Naive B cell (primary cell): ENCODE data around the gene COL4A2. TPM values are rescaled to one million over a fixed set of nuclear protein-coding genes. Genes with fewer than 3 reads are reported as not detected.
"Not testable (repeated sequence)": the region's sequence is repeated elsewhere in the genome, so short reads cannot be mapped to it uniquely, and the experiment has no call there.

Source experiments
- ATAC-seq, 2 donors: fragments of 150-1000 bp; cut with Tn5 transposase; 2 replicates each; pipeline ENCODE4 v1.10.0; 2021; ENCODE audit warnings: low read depth in 2 of 2, mild to moderate bottlenecking in 2 of 2, moderate library complexity in 2 of 2
- DNase-seq: peaks from one replicate; pipeline ENCODE4 v3.0.0; 2022
- H3K27ac Mint-ChIP-seq, 6 donors: one replicate each; pipeline ENCODE4 v1.8.0; 2020 to 2022; ENCODE audit warnings: mild to moderate bottlenecking in 6 of 6, mixed read lengths in 6 of 6, moderate library complexity in 5 of 6, inconsistent platforms in 2 of 6
- H3K27me3 Mint-ChIP-seq, 3 donors: one replicate each; pipeline ENCODE4 v1.8.0; 2021 to 2022; ENCODE audit warnings: mixed read lengths in 3 of 3, mild to moderate bottlenecking in 1 of 3
- H3K36me3 Mint-ChIP-seq, 2 donors: one replicate each; pipeline ENCODE4 v1.8.0; 2020 to 2022; ENCODE audit warnings: mixed read lengths in 2 of 2, inconsistent platforms in 1 of 2, mild to moderate bottlenecking in 1 of 2
- H3K4me1 Mint-ChIP-seq, 3 donors: one replicate each; pipeline ENCODE4 v1.8.0; 2020 to 2022; ENCODE audit warnings: mixed read lengths in 3 of 3, inconsistent platforms in 1 of 3, mild to moderate bottlenecking in 1 of 3, moderate library complexity in 1 of 3
- H3K4me3 Mint-ChIP-seq, 8 donors: one replicate each; pipeline ENCODE4 v1.8.0; 2020 to 2022; ENCODE audit warnings: mild to moderate bottlenecking in 8 of 8, mixed read lengths in 8 of 8, moderate library complexity in 8 of 8, inconsistent platforms in 2 of 8
- H3K9me3 Mint-ChIP-seq, 7 donors: one replicate each; pipeline ENCODE4 v1.8.0; 2020 to 2022; ENCODE audit warnings: mixed read lengths in 7 of 7, mild to moderate bottlenecking in 5 of 7, inconsistent platforms in 2 of 7, moderate library complexity in 1 of 7
- polyA plus RNA-seq, 6 donors: library from polyadenylated mRNA; unstranded; fragments of 300-500 nt; fragmentation: Illumina TruSeq; gene quantifications; one replicate each; pipeline ENCODE4 v1.2.3, GENCODE V29; 2021; ENCODE audit warnings: low read depth in 6 of 6

COL4A2 gene
- polyA plus RNA-seq, 6 donors from 2014 or later = 0.13 TPM; not detected in 5

- Mint-ChIP-seq H3K36me3 (no peaks in the 10 kb centered on the region), H3K4me3 (no peak overlapping the region), H3K4me1 (no peaks in the 10 kb centered on the region), H3K27me3 (peaks cover 51 to 55% (median 54%) of the 10 kb centered on the region in 3 donors), H3K9me3 (peaks cover 0 to 6% (median 0%) of the 10 kb centered on the region in 7 donors), H3K27ac (no peak overlapping the region)
- ATAC-seq (no peak), DNase-seq (no peak)
Observed at GRCh38 chr13:110318920-110319319, 11.8 kb downstream of the COL4A2 start.

- no peak overlapping the region for H3K27ac Mint-ChIP-seq
- H3K4me3 Mint-ChIP-seq = no peak overlapping the region
- no peaks in the 10 kb centered on the region for H3K36me3 Mint-ChIP-seq
- no peaks in the 10 kb centered on the region for H3K4me1 Mint-ChIP-seq
- ATAC-seq (no peak), DNase-seq (no peak)
- peaks cover 52 to 56% (median 54%) of the 10 kb centered on the region in 3 donors for H3K27me3 Mint-ChIP-seq
- H3K9me3 Mint-ChIP-seq = peaks cover 0 to 6% (median 0%) of the 10 kb centered on the region in 7 donors
Observed at GRCh38 chr13:110319397-110319773, 12.3 kb downstream of the COL4A2 start.

- ATAC-seq (no peak), DNase-seq (no peak)
- H3K4me3 Mint-ChIP-seq = no peak overlapping the region
- peaks cover 51 to 62% (median 58%) of the 10 kb centered on the region in 3 donors for H3K27me3 Mint-ChIP-seq
- no peaks in the 10 kb centered on the region for H3K4me1 Mint-ChIP-seq
- no peaks in the 10 kb centered on the region for H3K36me3 Mint-ChIP-seq
- peaks cover 0 to 6% (median 0%) of the 10 kb centered on the region in 7 donors for H3K9me3 Mint-ChIP-seq
- no peak overlapping the region for H3K27ac Mint-ChIP-seq
Observed at GRCh38 chr13:110319774-110320509, 12.9 kb downstream of the COL4A2 start.

- Mint-ChIP-seq H3K4me1 (no peaks in the 10 kb centered on the region), H3K27ac (no peak overlapping the region), H3K4me3 (no peak overlapping the region), H3K27me3 (peaks cover 52 to 64% (median 58%) of the 10 kb centered on the region in 3 donors), H3K36me3 (no peaks in the 10 kb centered on the region), H3K9me3 (peaks cover 0 to 6% (median 0%) of the 10 kb centered on the region in 7 donors)
- no peak for DNase-seq
- no peak for ATAC-seq
Observed at GRCh38 chr13:110320645-110321044, 13.6 kb downstream of the COL4A2 start.

GRCh38 chr13:110321573-110321972 is 14.5 kb downstream of the COL4A2 start:
- not testable (repeated sequence) for DNase-seq, H3K27ac Mint-ChIP-seq, H3K4me1 Mint-ChIP-seq, ATAC-seq, H3K4me3 Mint-ChIP-seq, H3K36me3 Mint-ChIP-seq, H3K9me3 Mint-ChIP-seq
- peaks cover 52 to 69% (median 60%) of the 10 kb centered on the region in 3 donors for H3K27me3 Mint-ChIP-seq

- H3K4me3 Mint-ChIP-seq = no peak overlapping the region
- H3K27me3 Mint-ChIP-seq = peaks cover 51 to 70% (median 62%) of the 10 kb centered on the region in 3 donors
- no peak for DNase-seq
- no peak for ATAC-seq
- H3K9me3 Mint-ChIP-seq = peaks cover 0 to under 1% (median 0%) of the 10 kb centered on the region in 7 donors
- H3K27ac Mint-ChIP-seq = peak overlapping the region in 1 of 6 donors; percentile 10
- H3K36me3 Mint-ChIP-seq = no peaks in the 10 kb centered on the region
- peaks cover 0 to 3% (median 0%) of the 10 kb centered on the region in 3 donors for H3K4me1 Mint-ChIP-seq
Observed at GRCh38 chr13:110322126-110322827, 15.2 kb downstream of the COL4A2 start.

- Mint-ChIP-seq H3K27ac (no peak overlapping the region), H3K27me3 (peaks cover 54 to 71% (median 64%) of the 10 kb centered on the region in 3 donors), H3K4me1 (peaks cover 0 to 3% (median 0%) of the 10 kb centered on the region in 3 donors), H3K4me3 (no peak overlapping the region), H3K36me3 (no peaks in the 10 kb centered on the region), H3K9me3 (no peaks in the 10 kb centered on the region)
- ATAC-seq (no peak), DNase-seq (no peak)
Observed at GRCh38 chr13:110322828-110323171, 15.7 kb downstream of the COL4A2 start.

GRCh38 chr13:110323172-110323891 is 16.2 kb downstream of the COL4A2 start:
- Mint-ChIP-seq H3K27me3 (peaks cover 50 to 71% (median 64%) of the 10 kb centered on the region in 3 donors), H3K4me3 (no peak overlapping the region)
- DNase-seq = no peak

GRCh38 chr13:110324026-110324749 is 17.1 kb downstream of the COL4A2 start:
- peaks cover 0 to 3% (median 0%) of the 10 kb centered on the region in 3 donors for H3K4me1 Mint-ChIP-seq
- no peaks in the 10 kb centered on the region for H3K36me3 Mint-ChIP-seq
- no peak overlapping the region for H3K27ac Mint-ChIP-seq
- no peaks in the 10 kb centered on the region for H3K9me3 Mint-ChIP-seq
- peaks cover 44 to 64% (median 63%) of the 10 kb centered on the region in 3 donors for H3K27me3 Mint-ChIP-seq
- no peak for ATAC-seq
- H3K4me3 Mint-ChIP-seq = no peak overlapping the region
- DNase-seq = no peak

More at GRCh38 chr13:110323172-110323891, 16.2 kb downstream of the COL4A2 start:
- Mint-ChIP-seq H3K27ac (no peak overlapping the region), H3K4me1 (peaks cover 0 to 3% (median 0%) of the 10 kb centered on the region in 3 donors), H3K9me3 (no peaks in the 10 kb centered on the region), H3K36me3 (no peaks in the 10 kb centered on the region)
- no peak for ATAC-seq

GRCh38 chr13:110326263-110326904 is 19.3 kb downstream of the COL4A2 start:
- DNase-seq (no peak), ATAC-seq (no peak)
- Mint-ChIP-seq H3K4me1 (peaks cover 0 to 3% (median 0%) of the 10 kb centered on the region in 3 donors), H3K36me3 (no peaks in the 10 kb centered on the region), H3K4me3 (no peak overlapping the region), H3K9me3 (no peaks in the 10 kb centered on the region), H3K27me3 (peaks cover 35 to 68% (median 64%) of the 10 kb centered on the region in 3 donors), H3K27ac (no peak overlapping the region)

GRCh38 chr13:110327051-110327721 is 20.1 kb downstream of the COL4A2 start:
- H3K9me3 Mint-ChIP-seq = no peaks in the 10 kb centered on the region
- no peaks in the 10 kb centered on the region for H3K36me3 Mint-ChIP-seq
- H3K27ac Mint-ChIP-seq = peak overlapping the region in 3 of 6 donors; percentile 33 to 48 (median 42)
- DNase-seq (no peak), ATAC-seq (no peak)
- peaks cover 30 to 68% (median 64%) of the 10 kb centered on the region in 3 donors for H3K27me3 Mint-ChIP-seq
- H3K4me3 Mint-ChIP-seq = peak overlapping the region in 1 of 8 donors; percentile 61
- peaks cover 0 to 3% (median 0%) of the 10 kb centered on the region in 3 donors for H3K4me1 Mint-ChIP-seq

- ATAC-seq (no peak), DNase-seq (no peak)
- no peak overlapping the region for H3K4me3 Mint-ChIP-seq
- H3K4me1 Mint-ChIP-seq = peaks cover 0 to 3% (median 0%) of the 10 kb centered on the region in 3 donors
- no peaks in the 10 kb centered on the region for H3K9me3 Mint-ChIP-seq
- no peak overlapping the region for H3K27ac Mint-ChIP-seq
- H3K27me3 Mint-ChIP-seq = peaks cover 33 to 67% (median 64%) of the 10 kb centered on the region in 3 donors
- H3K36me3 Mint-ChIP-seq = no peaks in the 10 kb centered on the region
Observed at GRCh38 chr13:110328573-110328972, 21.5 kb downstream of the COL4A2 start.
